Gastroesophageal sphincter (tissue), 3 donors: Measurements from ENCODE around the gene ALOX12.
"Not testable (repeated sequence)": the region's sequence is repeated elsewhere in the genome, so short reads cannot be mapped to it uniquely, and the experiment has no call there.

ENCODE experiments used
- CTCF ChIP-seq, 4 experiments: fragments of 200-600 bp in 2 of 4; fragments of 450-650 bp in 2 of 4; sonication (generic) in 1 of 4; IDR thresholded peaks; one replicate each; pipeline ENCODE4 v1.5.1; 2017 to 2019; ENCODE audit warnings: antibody characterized with exemption in 4 of 4, mild to moderate bottlenecking in 2 of 4, moderate library complexity in 2 of 4
- POLR2A ChIP-seq, 2 donors: fragments of 450-650 bp; IDR thresholded peaks; one replicate each; pipeline ENCODE4 v1.6.1; 2017; ENCODE audit warnings: antibody characterized with exemption in 2 of 2, mild to moderate bottlenecking in 2 of 2, moderate library complexity in 1 of 2

GRCh38 chr17:6993613-6994056 is 2.2 kb upstream of the ALOX12 start:
- TF ChIP-seq POLR2A, CTCF (IDR thresholded peaks at IDR 0.05): not testable (repeated sequence)
